A673 (cell line): ENCODE results near the gene SFT2D2. TPM values are rescaled to one million over a fixed set of nuclear protein-coding genes. Genes with fewer than 3 reads are reported as not detected.

Experiments
- BruUV-seq: library from RNA; stranded (reverse); fragments of 400-500 nt; replicated peaks from 2 replicates; lab custom pipeline; 2021; lab: Mats Ljungman, UMichigan
- CTCF ChIA-PET: fragments of 300-600 bp; sonication (Branson Sonifier 250); formaldehyde crosslinking; loops from one replicate; lab custom pipeline; 2022; ENCODE audit warnings: antibody characterized with exemption; lab: Charles Lee
- POLR2A ChIA-PET: fragments of 300-600 bp; sonication (Branson Sonifier 250); formaldehyde crosslinking; loops from one replicate; lab custom pipeline; 2022; ENCODE audit warnings: antibody characterized with exemption; ENCODE audit not compliant: low non-redundant PET; lab: Charles Lee
- DNase-seq: peaks from one replicate; pipeline ENCODE4 v3.0.0-alpha.2; 2015; ENCODE audit warnings: low spot score
- H3K27ac ChIP-seq: fragments of 200-600 bp; sonication (generic); 2 replicates; pipeline ENCODE4 v1.5.1; 2016; ENCODE audit warnings: mixed run types, low read depth, mild to moderate bottlenecking, mixed read lengths, antibody characterized with exemption, low read length; ENCODE audit not compliant: poor library complexity, severe bottlenecking
- H3K27me3 ChIP-seq: fragments of 200-600 bp; sonication (generic); replicated peaks from 2 replicates; pipeline ENCODE4 v1.6.1; 2017; ENCODE audit warnings: mixed run types, low read depth, mild to moderate bottlenecking, mixed read lengths, antibody characterized with exemption, low read length; ENCODE audit not compliant: insufficient read depth, poor library complexity
- H3K36me3 ChIP-seq: fragments of 200-600 bp; sonication (generic); 2 replicates; pipeline ENCODE4 v1.6.1; 2016; ENCODE audit warnings: mixed run types, mild to moderate bottlenecking, mixed read lengths, antibody characterized with exemption, low read length; ENCODE audit not compliant: insufficient read depth, poor library complexity, severe bottlenecking
- H3K4me1 ChIP-seq: fragments of 200-600 bp; sonication (generic); 2 replicates; pipeline ENCODE4 v1.6.1; 2017; ENCODE audit warnings: mixed run types, mild to moderate bottlenecking, mixed read lengths, antibody characterized with exemption, low read length; ENCODE audit not compliant: insufficient read depth, poor library complexity, severe bottlenecking
- H3K4me3 ChIP-seq: fragments of 200-600 bp; sonication (generic); 2 replicates; pipeline ENCODE4 v1.5.1; 2016; ENCODE audit warnings: low read depth, mixed run types, mild to moderate bottlenecking, mixed read lengths, low read length; ENCODE audit not compliant: poor library complexity, severe bottlenecking
- H3K9me3 ChIP-seq: fragments of 200-600 bp; sonication (generic); 2 replicates; pipeline ENCODE4 v1.6.1; 2016; ENCODE audit warnings: mixed run types, low read depth, mild to moderate bottlenecking, mixed read lengths, antibody characterized with exemption, low read length; ENCODE audit not compliant: poor library complexity, severe bottlenecking
- CTCF ChIP-seq: fragments of 300-800, 200-600 bp; sonication (generic); conservative IDR thresholded peaks from 2 replicates; pipeline ENCODE4 v1.5.1; 2017; ENCODE audit warnings: low read depth, mild to moderate bottlenecking, antibody characterized with exemption, low read length, moderate library complexity, mixed read lengths
- EZH2 ChIP-seq: fragments of 200-600 bp; sonication (generic); IDR thresholded peaks from 2 replicates; pipeline ENCODE4 v1.6.1; 2017; ENCODE audit warnings: borderline replicate concordance, low read depth, mild to moderate bottlenecking, mixed read lengths, antibody characterized with exemption, low read length; ENCODE audit not compliant: poor library complexity, severe bottlenecking
- intact Hi-C: fragments of 100-400 bp; cut with micrococcal nuclease; formaldehyde crosslinking; loops from one replicate; pipeline ENCODE4 v1.10.0; 2022; ENCODE audit not compliant: unreplicated experiment
- total RNA-seq: library from RNA; stranded (reverse); gene quantifications from 2 replicates; pipeline ENCODE4 v1.2.3, GENCODE V29; 2021

SFT2D2 gene
- total RNA-seq, 1 experiment from 2014 or later, result 62.8 TPM

- Histone ChIP-seq H3K27ac (no peak overlapping the region), H3K4me3 (no peak overlapping the region), H3K4me1 (no peaks in the 10 kb centered on the region), H3K27me3 (no peaks in the 10 kb centered on the region), H3K36me3 (no peaks in the 10 kb centered on the region), H3K9me3 (no peaks in the 10 kb centered on the region)
- no TSS peak for BruUV-seq
- POLR2A ChIA-PET, result interaction anchor here (0.6 kb wide), 1 partner anchor 15 kb away, joined by 5 read pairs; no protein-coding TSS in a partner anchor
- CTCF ChIA-PET, result no interaction called here
- DNase-seq, result no peak
- no peak for TF ChIP-seq CTCF
- TF ChIP-seq EZH2, result no peak
- intact Hi-C loops, result no loop called here
These were observed 60.4 kb downstream of the SFT2D2 start for GRCh38 chr1:168285971-168286927.

- ChIA-PET CTCF (no interaction called here), POLR2A (interaction anchor here (0.6 kb wide), 2 partner anchors 14 to 17 kb away, joined by 5 to 6 read pairs; no protein-coding TSS in a partner anchor)
- TF ChIP-seq CTCF (no peak), EZH2 (no peak)
- Histone ChIP-seq H3K9me3 (no peaks in the 10 kb centered on the region), H3K36me3 (no peaks in the 10 kb centered on the region), H3K4me3 (no peak overlapping the region), H3K27me3 (no peaks in the 10 kb centered on the region), H3K4me1 (no peaks in the 10 kb centered on the region), H3K27ac (no peak overlapping the region)
- intact Hi-C loops, result no loop called here
- no TSS peak for BruUV-seq
- DNase-seq, result peak; percentile 75
These were observed 61.4 kb downstream of the SFT2D2 start for GRCh38 chr1:168287237-168287664.

- H3K27ac ChIP-seq, result no peak overlapping the region
These were observed 62.7 kb downstream of the SFT2D2 start for GRCh38 chr1:168288311-168289052.

More at GRCh38 chr1:168288311-168289052, 62.7 kb downstream of the SFT2D2 start:
- no peaks in the 10 kb centered on the region for H3K4me1 ChIP-seq
- H3K9me3 ChIP-seq, result no peaks in the 10 kb centered on the region
- H3K36me3 ChIP-seq, result no peaks in the 10 kb centered on the region
- H3K4me3 ChIP-seq, result no peak overlapping the region
- no peak for DNase-seq
- ChIA-PET POLR2A (no interaction called here), CTCF (no interaction called here)
- no TSS peak for BruUV-seq
- intact Hi-C loops, result no loop called here
- TF ChIP-seq CTCF, result no peak
- TF ChIP-seq EZH2, result no peak
- no peaks in the 10 kb centered on the region for H3K27me3 ChIP-seq
